BJ (cell line): ENCODE measurements around the gene PRDM16. TPM values are rescaled to one million over a fixed set of nuclear protein-coding genes. Genes with fewer than 3 reads are reported as not detected.

Experiments used
- CTCF ChIA-PET: fragments of 350-600 bp; formaldehyde crosslinking; extraction: SDS; loops from one replicate; lab custom pipeline; 2021; ENCODE audit warnings: antibody characterized with exemption, inconsistent platforms; lab: Yijun Ruan, JAX
- POLR2A ChIA-PET: fragments of 300-600 bp; sonication (Branson Sonifier 250); formaldehyde crosslinking; extraction: SDS; loops from one replicate; lab custom pipeline; 2021; ENCODE audit warnings: antibody characterized with exemption; lab: Charles Lee
- DNase-seq: peaks from one replicate; pipeline ENCODE4 v3.0.0-alpha.2; 2011; ENCODE audit warnings: low read depth
- H3K27me3 ChIP-seq: 2 replicates; pipeline ENCODE4 v1.6.0; 2011; ENCODE audit warnings: low read length; ENCODE audit not compliant: control insufficient read depth, insufficient read depth
- H3K36me3 ChIP-seq: 2 replicates; pipeline ENCODE4 v1.5.1; 2011; ENCODE audit warnings: low read length; ENCODE audit not compliant: control insufficient read depth, insufficient read depth
- H3K4me3 ChIP-seq: 2 replicates; pipeline ENCODE4 v1.5.1; 2011; ENCODE audit warnings: low read depth, mild to moderate bottlenecking, control low read depth, low read length
- CTCF ChIP-seq: IDR thresholded peaks from 2 replicates; pipeline ENCODE4 v1.5.1; 2011; ENCODE audit warnings: low read depth, mild to moderate bottlenecking, control low read depth, inconsistent platforms, low read length, moderate library complexity; ENCODE audit not compliant: insufficient read depth
- polyA plus RNA-seq: library from polyadenylated mRNA; depleted of rRNA; stranded (reverse); fragments of >200 nt; gene quantifications from 2 replicates; pipeline ENCODE4 v1.2.3, GENCODE V29; 2011

PRDM16 gene
- polyA plus RNA-seq, 1 experiment: 0.02 TPM

GRCh38 chr1:3387401-3387800 is 318.4 kb downstream of the PRDM16 start:
- no peak overlapping the region for H3K4me3 ChIP-seq
- peaks cover 12% of the 10 kb centered on the region for H3K27me3 ChIP-seq
- ChIA-PET CTCF (interaction anchor here (1.0 to 1.5 kb wide), 2 partner anchors 8 to 10 kb away, joined by 3 to 4 read pairs; no protein-coding TSS in a partner anchor), POLR2A (no interaction called here)
- no peak for TF ChIP-seq CTCF
- DNase-seq: no peak
- H3K36me3 ChIP-seq: no peaks in the 10 kb centered on the region

GRCh38 chr1:3389093-3389833 is 320.3 kb downstream of the PRDM16 start:
- ChIA-PET POLR2A (no interaction called here), CTCF (no interaction called here)
- TF ChIP-seq CTCF: no peak
- Histone ChIP-seq H3K4me3 (no peak overlapping the region), H3K27me3 (peaks cover 18% of the 10 kb centered on the region), H3K36me3 (no peaks in the 10 kb centered on the region)
- no peak for DNase-seq

- no peak overlapping the region for H3K4me3 ChIP-seq
- no peaks in the 10 kb centered on the region for H3K36me3 ChIP-seq
- no peak for DNase-seq
- H3K27me3 ChIP-seq: peaks cover 20% of the 10 kb centered on the region
- ChIA-PET CTCF (no interaction called here), POLR2A (no interaction called here)
- no peak for TF ChIP-seq CTCF
Measured at GRCh38 chr1:3390291-3390690, 321.3 kb downstream of the PRDM16 start.

GRCh38 chr1:3391711-3392110 is 322.7 kb downstream of the PRDM16 start:
- Histone ChIP-seq H3K36me3 (no peaks in the 10 kb centered on the region), H3K4me3 (no peak overlapping the region), H3K27me3 (peaks cover 24% of the 10 kb centered on the region)
- no peak for DNase-seq
- ChIA-PET POLR2A (no interaction called here), CTCF (no interaction called here)
- no peak for TF ChIP-seq CTCF

- H3K36me3 ChIP-seq: no peaks in the 10 kb centered on the region
- ChIA-PET POLR2A (no interaction called here), CTCF (no interaction called here)
- no peak for DNase-seq
- peaks cover 28% of the 10 kb centered on the region for H3K27me3 ChIP-seq
- H3K4me3 ChIP-seq: no peak overlapping the region
- TF ChIP-seq CTCF: no peak
Measured at GRCh38 chr1:3393024-3393986, 324.3 kb downstream of the PRDM16 start.
